ENCODE data around the gene PDLIM1. TPM values are rescaled to one million over a fixed set of nuclear protein-coding genes. Genes with fewer than 3 reads are reported as not detected.

Gene PDLIM1
- total RNA-seq, 1 experiment from 2014 or later: 6.3 TPM

GRCh38 chr10:95289003-95289920 is 1.5 kb downstream of the PDLIM1 start:
- DNase-seq (ENCODE audit: low read depth): no peak

DNA sequence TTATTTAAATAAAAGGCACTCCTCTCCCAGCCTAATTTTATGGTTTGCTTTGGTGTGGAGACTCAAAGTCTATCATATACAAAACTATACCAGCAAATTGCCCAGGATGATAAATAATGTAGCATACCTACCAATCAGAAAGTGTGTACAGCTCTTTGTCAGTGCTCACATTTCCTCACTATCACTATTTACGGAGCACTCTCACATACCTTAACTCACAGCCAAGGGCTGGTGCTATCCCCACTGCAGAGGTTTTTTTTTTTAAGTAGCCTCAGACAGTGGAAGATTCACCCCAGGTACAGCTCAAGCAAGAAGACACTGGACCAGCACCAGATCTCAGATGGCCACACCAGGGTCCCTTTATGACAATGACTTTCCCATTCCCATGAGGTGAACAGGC is 2.5 kb downstream of the PDLIM1 start:
- no peak for DNase-seq (ENCODE audit: low read depth)

- no peak for DNase-seq (ENCODE audit: low read depth)
These were observed 3.5 kb downstream of the PDLIM1 start for GRCh38 chr10:95287281-95287680.

DNA sequence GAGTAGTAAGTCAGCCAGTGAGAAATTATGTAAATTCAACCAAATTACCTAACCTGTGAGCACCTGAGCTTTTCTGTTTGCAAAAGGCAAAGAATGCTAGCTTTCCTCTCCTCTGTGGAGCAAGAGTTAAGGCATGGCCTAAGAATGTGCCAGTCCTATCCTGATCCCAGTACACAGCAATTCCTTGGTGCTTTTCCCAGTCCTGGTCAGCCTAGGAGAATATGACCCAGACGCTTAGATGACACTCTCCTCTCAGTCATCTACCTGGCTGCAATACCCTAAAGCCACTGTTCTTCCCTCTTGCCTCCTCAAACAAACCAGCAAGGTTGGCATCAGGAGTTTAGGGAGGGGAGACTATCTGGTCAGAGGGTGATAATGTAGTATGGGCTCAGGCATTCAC is 4.1 kb downstream of the PDLIM1 start:
- no peak for DNase-seq (ENCODE audit: low read depth)

GRCh38 chr10:95285556-95285955 is 5.2 kb downstream of the PDLIM1 start:
- no peak for DNase-seq (ENCODE audit: low read depth)

DNA sequence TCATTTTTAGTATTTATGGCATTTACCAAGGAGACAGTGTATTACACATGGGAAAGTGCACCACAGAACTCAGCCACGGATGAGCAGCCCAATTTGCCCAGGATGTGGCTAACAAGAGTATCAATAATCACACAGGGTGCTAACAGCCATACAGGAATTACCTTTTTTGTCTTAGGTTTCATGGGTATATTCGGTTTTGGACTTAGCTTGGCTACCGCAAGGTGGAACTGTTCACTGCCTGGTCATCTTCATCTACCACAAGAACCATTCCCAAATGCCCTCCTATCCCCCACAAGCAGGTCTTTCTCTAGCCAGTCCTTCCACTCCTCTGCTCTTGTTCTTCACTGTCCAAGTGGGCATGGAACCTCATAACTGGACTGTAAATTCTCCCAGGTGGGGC is 6.0 kb downstream of the PDLIM1 start:
- no peak for DNase-seq (ENCODE audit: low read depth)

DNA sequence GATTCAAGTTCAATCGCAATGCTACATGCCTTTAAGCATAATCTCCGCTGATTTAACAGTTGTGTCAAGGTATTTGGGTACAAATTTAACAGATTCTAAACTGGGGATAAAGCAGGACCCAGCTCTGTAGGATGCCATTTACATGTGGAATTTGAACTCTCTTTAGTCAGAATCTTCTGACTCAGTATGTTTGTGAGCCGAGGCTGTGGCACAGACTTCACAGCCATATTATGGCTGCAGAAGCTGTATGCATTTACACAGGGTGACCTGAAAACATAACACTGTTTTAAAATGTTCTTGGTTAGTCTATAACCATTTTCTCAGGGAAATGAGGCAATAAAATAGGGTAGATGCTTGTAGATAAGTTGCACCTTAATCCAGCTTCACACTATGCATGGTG is 8.7 kb downstream of the PDLIM1 start:
- DNase-seq (ENCODE audit: low read depth): no peak

- DNase-seq (ENCODE audit: low read depth): no peak
These were observed 9.6 kb downstream of the PDLIM1 start for GRCh38 chr10:95281206-95281605.

GRCh38 chr10:95280637-95281036 is 10.2 kb downstream of the PDLIM1 start:
- no peak for DNase-seq (ENCODE audit: low read depth)

- peak; percentile 66 for DNase-seq (ENCODE audit: low read depth)
These were observed 11.6 kb downstream of the PDLIM1 start for GRCh38 chr10:95279042-95279820.

- DNase-seq (ENCODE audit: low read depth): peak; percentile 41
These were observed 12.5 kb downstream of the PDLIM1 start for GRCh38 chr10:95278061-95278988.

DNA sequence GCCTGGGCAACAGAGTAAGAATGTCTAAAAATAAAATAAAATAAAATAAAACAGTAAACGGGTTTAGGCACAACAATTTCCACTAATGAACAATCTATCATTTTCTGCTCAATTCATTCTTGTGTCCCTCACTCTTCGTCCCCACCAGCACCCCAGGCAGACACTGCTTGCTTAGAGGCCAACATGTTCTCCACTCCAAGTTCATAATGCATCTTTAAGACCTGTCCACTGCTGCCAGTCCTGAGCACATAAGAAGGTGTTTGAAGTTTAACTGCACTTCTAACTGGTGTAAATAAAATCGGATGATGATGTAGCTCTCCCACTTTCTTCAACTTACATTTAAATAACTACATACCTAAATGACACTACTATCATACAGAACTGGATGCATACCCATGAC is 13.2 kb downstream of the PDLIM1 start:
- no peak for DNase-seq (ENCODE audit: low read depth)

- DNase-seq (ENCODE audit: low read depth): no peak
These were observed 13.6 kb downstream of the PDLIM1 start for GRCh38 chr10:95277201-95277570.

- no peak for DNase-seq (ENCODE audit: low read depth)
These were observed 14.2 kb downstream of the PDLIM1 start for GRCh38 chr10:95276367-95277200.

DNA sequence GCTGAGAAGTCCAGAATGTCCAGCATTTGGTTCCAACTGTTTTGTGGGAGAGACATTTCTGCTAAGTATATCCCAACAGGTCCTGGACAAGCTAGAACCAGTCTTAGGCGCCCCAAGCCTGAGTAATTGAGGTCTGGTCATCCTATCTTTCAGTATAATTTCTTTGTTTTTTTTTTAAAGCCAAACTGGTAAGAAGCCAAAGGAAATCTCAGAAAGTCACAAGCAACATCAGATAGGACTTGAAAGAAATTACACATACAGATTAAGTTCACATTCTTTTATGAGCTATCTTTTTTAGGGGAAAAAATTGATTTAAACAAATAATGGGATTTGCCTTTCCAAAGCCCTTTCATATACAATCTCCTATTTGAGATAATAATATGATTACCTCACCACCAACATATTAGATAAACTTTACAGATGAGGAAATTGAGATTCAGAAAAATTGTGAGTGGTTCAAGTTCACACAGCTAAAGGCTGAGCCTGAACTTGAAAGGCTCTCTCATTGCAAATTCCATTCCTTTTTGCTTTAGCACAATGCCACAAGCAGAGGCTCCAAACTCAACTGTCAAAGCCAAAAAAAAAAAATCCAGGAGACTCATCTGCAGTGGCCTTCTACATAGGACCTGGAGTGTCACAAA is 15.0 kb downstream of the PDLIM1 start:
- DNase-seq (ENCODE audit: low read depth): peak; percentile 73

DNA sequence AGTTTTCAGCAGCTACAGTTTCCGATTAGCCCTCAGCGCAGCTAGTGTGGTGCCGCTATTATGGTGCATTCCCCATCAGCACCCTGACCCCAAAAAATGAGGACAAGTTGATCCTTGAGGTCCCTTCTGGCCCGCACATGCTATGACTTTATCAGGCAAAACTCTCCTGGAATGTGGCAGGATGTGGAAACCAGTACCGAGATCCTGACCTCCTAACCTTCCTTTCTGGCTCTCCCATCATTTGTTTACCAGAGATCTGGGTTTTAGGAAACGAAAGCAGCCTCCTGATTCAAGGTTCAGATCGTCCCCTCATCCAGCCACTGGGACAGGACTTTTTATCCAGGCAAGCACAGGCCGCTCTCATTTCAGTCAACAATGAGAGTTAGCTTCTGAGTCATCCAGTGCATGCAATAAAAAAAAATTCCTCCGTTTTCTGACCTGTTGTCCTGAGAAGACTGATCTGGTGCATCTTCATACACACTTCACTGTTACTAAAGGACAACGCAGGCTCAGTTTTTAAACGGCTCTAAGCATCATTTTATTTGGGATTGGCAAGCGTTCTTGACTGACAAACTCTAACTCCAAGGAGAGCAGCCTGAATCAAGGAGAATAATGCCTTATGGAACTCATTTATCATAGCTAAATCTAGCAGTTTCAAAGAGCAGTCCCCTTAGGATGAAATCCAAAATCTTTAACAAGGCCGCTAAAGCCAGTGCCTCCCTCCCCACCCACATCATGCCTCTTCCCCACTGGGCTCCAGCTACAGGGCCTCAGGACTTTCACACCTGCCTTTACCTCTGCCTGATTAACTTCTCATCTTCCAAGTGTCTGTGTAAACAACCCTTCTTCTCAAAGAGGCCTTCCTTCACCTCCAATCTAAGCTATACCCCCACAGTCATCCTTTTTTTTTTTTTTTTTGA is 17.1 kb downstream of the PDLIM1 start:
- peak; percentile 82 for DNase-seq (ENCODE audit: low read depth)

DNA sequence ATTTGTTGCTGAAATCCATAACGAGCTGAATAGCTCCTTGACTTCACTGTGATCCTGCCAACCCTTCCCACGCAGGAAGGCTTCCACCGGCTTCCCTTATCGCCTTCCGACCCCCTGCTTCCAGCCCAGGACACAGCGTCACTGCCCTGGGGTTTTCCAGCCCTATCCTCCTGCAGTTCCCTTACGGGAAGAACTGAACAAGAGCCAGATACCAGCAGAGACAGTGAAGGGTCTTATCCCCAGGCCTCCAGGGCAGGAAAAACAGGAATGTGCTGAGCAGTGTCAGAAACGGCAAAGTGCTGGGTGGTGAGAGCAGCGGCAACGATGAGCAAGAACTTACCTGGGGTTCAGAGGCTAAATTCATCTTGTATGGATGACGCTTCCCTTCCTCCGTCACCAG is 22.4 kb downstream of the PDLIM1 start:
- DNase-seq (ENCODE audit: low read depth): no peak

DNA sequence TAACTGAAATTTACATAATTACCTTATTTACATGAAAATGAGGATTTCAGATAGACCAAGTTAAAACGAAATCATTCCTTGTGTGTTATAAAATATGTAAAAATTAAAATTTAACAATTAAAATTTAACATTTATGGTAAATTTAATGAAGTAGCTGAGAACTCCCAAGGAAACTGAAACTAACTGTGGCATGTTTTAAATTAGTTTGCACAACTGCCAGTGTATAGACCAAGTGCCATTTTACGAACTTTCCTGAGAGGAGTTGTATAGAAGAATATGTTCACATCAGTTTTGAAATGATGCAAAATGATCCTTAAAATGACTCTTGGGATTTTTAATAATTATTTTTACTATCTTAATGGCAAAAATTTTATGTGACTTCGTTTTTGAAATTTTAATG is 23.6 kb downstream of the PDLIM1 start:
- no peak for DNase-seq (ENCODE audit: low read depth)

DNA sequence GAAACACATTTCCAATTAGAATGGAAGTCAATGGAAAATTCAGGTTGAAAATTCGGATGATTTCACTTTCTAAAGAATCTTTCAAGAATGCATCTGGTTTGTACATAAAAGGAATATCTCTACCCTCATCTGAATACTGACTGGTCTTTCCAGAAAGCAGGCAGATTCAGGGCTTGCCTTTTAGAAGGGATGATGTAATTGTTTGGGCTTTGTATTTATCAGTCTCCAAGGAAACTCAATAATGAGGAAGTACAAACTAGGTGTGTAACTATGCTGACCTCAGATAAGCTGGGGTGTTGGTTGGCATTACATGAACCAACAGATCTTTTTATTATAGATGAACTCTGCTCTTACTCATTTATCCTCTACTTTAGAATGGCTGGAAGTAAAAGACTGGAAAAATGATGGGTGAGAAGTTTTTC is 24.1 kb downstream of the PDLIM1 start:
- DNase-seq (ENCODE audit: low read depth): peak; percentile 81
